Measurements from ENCODE around the gene CFAP299.
"Not testable (repeated sequence)": the region's sequence is repeated elsewhere in the genome, so short reads cannot be mapped to it uniquely, and the experiment has no call there.

CFAP299 gene

GRCh38 chr4:80767944-80768343 is 432.4 kb downstream of the CFAP299 start:
- TF ChIP-seq Cebpa-rat (IDR thresholded peaks at IDR 0.05) = no peak
- peaks cover 0 to 15% (median 0%) of the 10 kb centered on the region in 10 experiments; a peak in 9 of 20 replicates for H3K4me1 ChIP-seq
- H3K9ac ChIP-seq = no peak overlapping the region
- no peaks in the 10 kb centered on the region for H3K27me3 ChIP-seq
- no peaks in the 10 kb centered on the region for H3K36me3 ChIP-seq
- H3K9me3 ChIP-seq (replicated peaks in 1 of 11) = peaks cover 0 to 9% (median 5%) of the 10 kb centered on the region in 11 experiments; a peak in 7 of 22 replicates
- H3K4me3 ChIP-seq = no peak overlapping the region
- H3K27ac ChIP-seq = no peak overlapping the region
- H3K4me2 ChIP-seq = no peak overlapping the region
- H4K20me1 ChIP-seq = no peaks in the 10 kb centered on the region

DNA sequence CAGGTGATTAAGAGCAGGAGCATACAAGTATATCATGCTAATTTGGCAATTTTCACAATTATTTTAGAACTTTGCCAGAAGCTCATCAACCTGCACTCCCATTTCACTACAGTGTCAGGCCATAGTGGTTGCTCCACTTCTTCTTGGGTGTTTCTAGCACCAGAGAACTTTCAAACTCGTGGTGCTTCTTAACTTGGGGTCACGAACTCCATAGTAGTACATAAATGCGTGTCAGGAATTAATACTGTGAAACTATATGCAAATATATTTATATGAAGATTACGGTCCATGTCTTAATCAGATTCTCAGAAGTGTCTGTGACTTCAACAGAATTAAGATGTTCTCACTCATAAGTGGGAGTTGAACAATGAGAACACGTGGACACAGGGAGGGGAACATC is 440.6 kb downstream of the CFAP299 start:
- Histone ChIP-seq H3K27me3 (no peaks in the 10 kb centered on the region), H3K4me3 (no peak overlapping the region), H3K9ac (no peak overlapping the region), H3K4me2 (no peak overlapping the region), H3K36me3 (no peaks in the 10 kb centered on the region), H3K27ac (no peak overlapping the region), H4K20me1 (no peaks in the 10 kb centered on the region), H3K9me3 (replicated peaks in 1 of 11) (no peaks in the 10 kb centered on the region), H3K4me1 (no peaks in the 10 kb centered on the region)
- TF ChIP-seq Cebpa-rat (IDR thresholded peaks at IDR 0.05) = no peak

GRCh38 chr4:80781431-80781830 is 445.9 kb downstream of the CFAP299 start:
- no peak overlapping the region for H3K4me3 ChIP-seq
- no peaks in the 10 kb centered on the region for H4K20me1 ChIP-seq
- TF ChIP-seq Cebpa-rat (IDR thresholded peaks at IDR 0.05) = no peak
- no peak overlapping the region for H3K27ac ChIP-seq
- H3K9me3 ChIP-seq (replicated peaks in 1 of 11) = no peaks in the 10 kb centered on the region
- no peak overlapping the region for H3K4me2 ChIP-seq
- no peaks in the 10 kb centered on the region for H3K4me1 ChIP-seq
- no peak overlapping the region for H3K9ac ChIP-seq
- no peaks in the 10 kb centered on the region for H3K27me3 ChIP-seq
- H3K36me3 ChIP-seq = no peaks in the 10 kb centered on the region

- peak overlapping the region in 8 of 11 experiments; percentile 6 to 56 (median 48); a peak in 16 of 22 replicates for H3K4me2 ChIP-seq
- H3K4me1 ChIP-seq = peaks cover 6 to 9% (median 9%) of the 10 kb centered on the region in 10 experiments; a peak in 15 of 20 replicates
- no peak overlapping the region for H3K9ac ChIP-seq
- no peaks in the 10 kb centered on the region for H3K36me3 ChIP-seq
- H3K27me3 ChIP-seq = no peaks in the 10 kb centered on the region
- H4K20me1 ChIP-seq = no peaks in the 10 kb centered on the region
- H3K9me3 ChIP-seq (replicated peaks in 1 of 11) = no peaks in the 10 kb centered on the region
- H3K27ac ChIP-seq = no peak overlapping the region
- no peak for TF ChIP-seq Cebpa-rat (IDR thresholded peaks at IDR 0.05)
- H3K4me3 ChIP-seq = no peak overlapping the region
These were observed 451.8 kb downstream of the CFAP299 start for GRCh38 chr4:80787306-80787705.

DNA sequence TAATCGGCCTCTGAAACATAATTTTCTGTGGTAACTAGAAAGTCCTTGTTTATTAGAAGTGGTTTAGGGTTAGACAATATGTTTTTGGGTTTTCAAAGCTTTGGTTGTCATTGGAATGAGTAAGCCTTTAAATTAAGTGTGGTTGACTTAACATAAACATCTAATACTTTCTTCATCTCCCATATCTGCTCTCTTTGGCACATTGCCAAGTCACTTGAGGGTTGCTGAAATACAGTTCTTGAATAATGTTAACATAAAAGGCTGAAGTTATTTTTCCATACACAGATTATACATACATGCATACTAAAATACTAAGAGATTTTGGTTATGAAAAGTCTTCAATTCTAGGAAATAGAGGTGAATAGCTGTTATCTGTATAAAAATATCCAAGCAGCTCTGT is 453.3 kb downstream of the CFAP299 start:
- TF ChIP-seq Cebpa-rat (IDR thresholded peaks at IDR 0.05) = no peak
- Histone ChIP-seq H3K4me2 (no peak overlapping the region), H3K9ac (no peak overlapping the region), H3K4me1 (peaks cover 7 to 10% (median 9%) of the 10 kb centered on the region in 10 experiments; a peak in 16 of 20 replicates), H3K4me3 (no peak overlapping the region), H4K20me1 (no peaks in the 10 kb centered on the region), H3K36me3 (no peaks in the 10 kb centered on the region), H3K27ac (no peak overlapping the region), H3K9me3 (replicated peaks in 1 of 11) (peaks cover 3 to 11% (median 8%) of the 10 kb centered on the region in 11 experiments; a peak in 13 of 22 replicates), H3K27me3 (no peaks in the 10 kb centered on the region)

DNA sequence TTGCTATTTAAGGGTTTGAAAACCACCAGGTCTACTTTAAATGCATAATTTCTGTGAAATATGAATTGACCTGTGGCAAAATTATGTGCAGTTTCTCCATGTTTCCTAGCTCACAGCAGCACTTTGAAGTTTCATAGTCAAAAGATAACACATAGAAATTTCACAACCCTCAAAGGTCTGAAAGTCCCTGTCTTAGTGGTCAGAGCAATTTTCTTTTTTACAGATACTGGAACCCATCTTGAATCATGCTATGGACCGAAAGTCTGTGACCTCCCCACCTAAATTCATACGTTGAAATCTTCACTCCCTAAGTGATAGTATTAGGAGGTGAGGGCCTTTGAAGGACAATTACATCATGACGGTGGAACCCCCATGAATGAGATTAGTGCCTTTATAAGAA is 454.6 kb downstream of the CFAP299 start:
- peaks cover 3 to 23% (median 12%) of the 10 kb centered on the region in 11 experiments; a peak in 15 of 22 replicates for H3K9me3 ChIP-seq (replicated peaks in 1 of 11)
- peaks cover 7 to 12% (median 9%) of the 10 kb centered on the region in 10 experiments; a peak in 16 of 20 replicates for H3K4me1 ChIP-seq
- no peaks in the 10 kb centered on the region for H3K27me3 ChIP-seq
- H3K36me3 ChIP-seq = no peaks in the 10 kb centered on the region
- H3K4me2 ChIP-seq = no peak overlapping the region
- no peak for TF ChIP-seq Cebpa-rat (IDR thresholded peaks at IDR 0.05)
- H3K9ac ChIP-seq = no peak overlapping the region
- no peak overlapping the region for H3K4me3 ChIP-seq
- H3K27ac ChIP-seq = no peak overlapping the region
- H4K20me1 ChIP-seq = no peaks in the 10 kb centered on the region

DNA sequence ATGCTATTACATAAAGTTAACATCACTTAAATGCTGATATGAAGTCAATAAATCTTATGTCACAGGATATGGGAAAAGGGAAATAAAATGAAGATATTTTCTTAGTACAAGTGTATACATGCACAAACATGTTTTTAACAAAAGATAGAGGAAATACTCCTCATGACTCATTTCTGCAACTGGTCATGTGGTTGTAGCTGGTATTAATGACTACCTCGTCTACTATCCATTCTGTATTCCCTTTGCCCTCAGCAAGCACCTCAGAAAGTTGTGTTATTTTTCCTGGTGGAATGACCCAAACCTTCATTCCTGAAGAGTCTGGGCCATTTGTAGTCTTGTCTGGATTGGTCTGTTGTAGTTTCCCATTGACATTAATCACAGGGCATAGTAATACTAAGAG is 458.1 kb downstream of the CFAP299 start:
- H3K4me3 ChIP-seq, H3K4me2 ChIP-seq, H3K9ac ChIP-seq, H3K27me3 ChIP-seq, H4K20me1 ChIP-seq, H3K4me1 ChIP-seq, H3K27ac ChIP-seq, H3K36me3 ChIP-seq: not testable (repeated sequence)
- peaks cover 26 to 51% (median 33%) of the 10 kb centered on the region in 11 experiments for H3K9me3 ChIP-seq (replicated peaks in 1 of 11)

- H3K4me1 ChIP-seq = peaks cover 0 to 7% (median 0%) of the 10 kb centered on the region in 10 experiments; a peak in 1 of 20 replicates
- no peak overlapping the region for H3K4me2 ChIP-seq
- H3K27me3 ChIP-seq = no peaks in the 10 kb centered on the region
- H3K27ac ChIP-seq = no peak overlapping the region
- H3K4me3 ChIP-seq = no peak overlapping the region
- no peaks in the 10 kb centered on the region; a peak in 1 of 22 replicates for H3K36me3 ChIP-seq
- no peak overlapping the region for H3K9ac ChIP-seq
- peaks cover 23 to 49% (median 32%) of the 10 kb centered on the region in 11 experiments for H3K9me3 ChIP-seq (replicated peaks in 1 of 11)
- no peaks in the 10 kb centered on the region for H4K20me1 ChIP-seq
- no peak for TF ChIP-seq Cebpa-rat (IDR thresholded peaks at IDR 0.05)
These were observed 462.6 kb downstream of the CFAP299 start for GRCh38 chr4:80798082-80798481.

DNA sequence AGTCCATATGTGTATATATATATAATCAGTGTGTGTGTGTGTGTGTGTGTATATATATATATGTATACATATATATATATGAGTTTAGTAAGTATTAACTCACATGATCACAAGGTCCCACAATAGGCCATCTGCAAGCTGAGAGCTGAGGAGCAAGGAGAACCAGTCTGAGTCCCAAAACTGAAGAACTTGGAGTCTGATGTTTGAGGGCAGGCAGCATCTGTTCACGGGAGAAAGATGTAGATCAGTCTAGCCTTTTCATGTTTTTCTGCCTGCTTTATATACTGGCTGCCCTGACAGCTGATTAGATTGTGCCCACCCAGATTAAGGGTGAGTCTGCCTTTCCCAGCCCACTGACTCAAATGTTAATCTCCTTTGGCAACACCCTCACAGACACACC is 465.2 kb downstream of the CFAP299 start:
- not testable (repeated sequence) for H4K20me1 ChIP-seq, H3K4me1 ChIP-seq, H3K4me2 ChIP-seq, H3K27ac ChIP-seq, H3K27me3 ChIP-seq, H3K9ac ChIP-seq, H3K36me3 ChIP-seq, H3K4me3 ChIP-seq
- peaks cover 17 to 27% (median 24%) of the 10 kb centered on the region in 11 experiments for H3K9me3 ChIP-seq (replicated peaks in 1 of 11)

GRCh38 chr4:80803337-80803736 is 467.8 kb downstream of the CFAP299 start:
- no peaks in the 10 kb centered on the region for H3K27me3 ChIP-seq
- H3K27ac ChIP-seq = no peak overlapping the region
- no peak overlapping the region for H3K4me3 ChIP-seq
- no peak overlapping the region for H3K4me2 ChIP-seq
- no peak for TF ChIP-seq Cebpa-rat (IDR thresholded peaks at IDR 0.05)
- H3K9ac ChIP-seq = no peak overlapping the region
- peaks cover 0 to 4% (median 3%) of the 10 kb centered on the region in 11 experiments; a peak in 17 of 22 replicates for H3K9me3 ChIP-seq (replicated peaks in 1 of 11)
- no peaks in the 10 kb centered on the region for H4K20me1 ChIP-seq
- no peaks in the 10 kb centered on the region for H3K36me3 ChIP-seq
- H3K4me1 ChIP-seq = peaks cover 0 to 7% (median 0%) of the 10 kb centered on the region in 10 experiments; a peak in 3 of 20 replicates

Data from BLaER1 treated with 17β-estradiol and CSF1 and Interleukin-3, amounts not matched to agents 10 nM and 100 nM (cell line).